Nephron (organoid): ENCODE data around the gene PLPPR3.
A peak's percentile ranks its signal among the peaks of the same experiment; 100 is the strongest.

Experiments used
- H3K27ac Mint-ChIP-seq, 3 experiments: 2 replicates each; pipeline ENCODE4 v1.8.0; 2020; ENCODE audit warnings: mixed read lengths in 3 of 3, mild to moderate bottlenecking in 2 of 3, moderate library complexity in 1 of 3
- H3K27me3 Mint-ChIP-seq: 2 replicates; pipeline ENCODE4 v1.8.0; 2021; ENCODE audit warnings: low read depth, mild to moderate bottlenecking, moderate library complexity, mixed read lengths
- H3K36me3 Mint-ChIP-seq: 2 replicates; pipeline ENCODE4 v1.8.0; 2020; ENCODE audit warnings: low read depth, mixed read lengths
- H3K4me1 Mint-ChIP-seq: 2 replicates; pipeline ENCODE4 v1.8.0; 2020; ENCODE audit warnings: mixed read lengths
- H3K4me3 Mint-ChIP-seq, 3 experiments: 2 replicates each; pipeline ENCODE4 v1.8.0; 2020; ENCODE audit warnings: mild to moderate bottlenecking in 3 of 3, mixed read lengths in 3 of 3, moderate library complexity in 2 of 3
- H3K9me3 Mint-ChIP-seq: 2 replicates; pipeline ENCODE4 v1.8.0; 2020; ENCODE audit warnings: mixed read lengths
- CTCF ChIP-seq, 3 experiments: fragments of 200-600 bp; sonication (generic); IDR thresholded peaks; one replicate each; pipeline ENCODE4 v1.5.0; 2021; ENCODE audit warnings: antibody characterized with exemption in 3 of 3; ENCODE audit not compliant: unreplicated experiment in 3 of 3

PLPPR3 gene

GRCh38 chr19:861756-862580 is 40.2 kb upstream of the PLPPR3 start:
- Mint-ChIP-seq H3K27ac (no peak overlapping the region), H3K4me3 (peak overlapping the region in 1 of 3 experiments; percentile 51), H3K9me3 (no peaks in the 10 kb centered on the region), H3K27me3 (peaks cover 52% of the 10 kb centered on the region), H3K36me3 (peaks cover 7% of the 10 kb centered on the region), H3K4me1 (no peaks in the 10 kb centered on the region)
- no peak for TF ChIP-seq CTCF (IDR thresholded peaks at IDR 0.05; ENCODE audit: unreplicated experiment in 3 of 3)

- H3K9me3 Mint-ChIP-seq, result no peaks in the 10 kb centered on the region
- no peak overlapping the region for H3K27ac Mint-ChIP-seq
- H3K4me3 Mint-ChIP-seq, result peak overlapping the region in 1 of 3 experiments; percentile 51
- H3K27me3 Mint-ChIP-seq, result peaks cover 53% of the 10 kb centered on the region
- no peaks in the 10 kb centered on the region for H3K4me1 Mint-ChIP-seq
- peaks cover 7% of the 10 kb centered on the region for H3K36me3 Mint-ChIP-seq
- no peak for TF ChIP-seq CTCF (IDR thresholded peaks at IDR 0.05; ENCODE audit: unreplicated experiment in 3 of 3)
These were observed 39.5 kb upstream of the PLPPR3 start for GRCh38 chr19:861141-861755.

GRCh38 chr19:858868-859843 is 37.4 kb upstream of the PLPPR3 start, which contains the start of gene CFD:
TSS of gene CFD (plus strand) at chr19:859664. CDS start at chr19:859690, 26 bp downstream.
- H3K4me3 Mint-ChIP-seq, result peak within 1 kb of the TSS in 2 of 3 experiments; percentile 10 to 27
- H3K27me3 Mint-ChIP-seq, result peaks cover 50% of the 10 kb centered on the region
- no peaks in the 10 kb centered on the region for H3K4me1 Mint-ChIP-seq
- H3K9me3 Mint-ChIP-seq, result no peaks in the 10 kb centered on the region
- no peak within 1 kb of the TSS for H3K27ac Mint-ChIP-seq
- H3K36me3 Mint-ChIP-seq, result no peaks in the 10 kb centered on the region
- no peak for TF ChIP-seq CTCF (IDR thresholded peaks at IDR 0.05; ENCODE audit: unreplicated experiment in 3 of 3)

GRCh38 chr19:858284-858683 is 36.5 kb upstream of the PLPPR3 start:
- Mint-ChIP-seq H3K4me1 (no peaks in the 10 kb centered on the region), H3K27me3 (peaks cover 43% of the 10 kb centered on the region), H3K9me3 (no peaks in the 10 kb centered on the region), H3K36me3 (no peaks in the 10 kb centered on the region), H3K27ac (no peak overlapping the region), H3K4me3 (no peak overlapping the region)
- TF ChIP-seq CTCF (IDR thresholded peaks at IDR 0.05; ENCODE audit: unreplicated experiment in 3 of 3), result no peak

- no peak for TF ChIP-seq CTCF (IDR thresholded peaks at IDR 0.05; ENCODE audit: unreplicated experiment in 3 of 3)
- peaks cover 23% of the 10 kb centered on the region for H3K27me3 Mint-ChIP-seq
- H3K9me3 Mint-ChIP-seq, result no peaks in the 10 kb centered on the region
- no peak overlapping the region for H3K27ac Mint-ChIP-seq
- no peak overlapping the region for H3K4me3 Mint-ChIP-seq
- H3K4me1 Mint-ChIP-seq, result no peaks in the 10 kb centered on the region
- no peaks in the 10 kb centered on the region for H3K36me3 Mint-ChIP-seq
These were observed 33.9 kb upstream of the PLPPR3 start for GRCh38 chr19:855566-856120.
